ENCODE measurements around the gene XXYLT1. TPM values are rescaled to one million over a fixed set of nuclear protein-coding genes. Genes with fewer than 3 reads are reported as not detected.
A peak's percentile ranks its signal among the peaks of the same experiment; 100 is the strongest.

The XXYLT1 gene
- total RNA-seq, 1 donor from 2014 or later = 42.9 TPM

DNA sequence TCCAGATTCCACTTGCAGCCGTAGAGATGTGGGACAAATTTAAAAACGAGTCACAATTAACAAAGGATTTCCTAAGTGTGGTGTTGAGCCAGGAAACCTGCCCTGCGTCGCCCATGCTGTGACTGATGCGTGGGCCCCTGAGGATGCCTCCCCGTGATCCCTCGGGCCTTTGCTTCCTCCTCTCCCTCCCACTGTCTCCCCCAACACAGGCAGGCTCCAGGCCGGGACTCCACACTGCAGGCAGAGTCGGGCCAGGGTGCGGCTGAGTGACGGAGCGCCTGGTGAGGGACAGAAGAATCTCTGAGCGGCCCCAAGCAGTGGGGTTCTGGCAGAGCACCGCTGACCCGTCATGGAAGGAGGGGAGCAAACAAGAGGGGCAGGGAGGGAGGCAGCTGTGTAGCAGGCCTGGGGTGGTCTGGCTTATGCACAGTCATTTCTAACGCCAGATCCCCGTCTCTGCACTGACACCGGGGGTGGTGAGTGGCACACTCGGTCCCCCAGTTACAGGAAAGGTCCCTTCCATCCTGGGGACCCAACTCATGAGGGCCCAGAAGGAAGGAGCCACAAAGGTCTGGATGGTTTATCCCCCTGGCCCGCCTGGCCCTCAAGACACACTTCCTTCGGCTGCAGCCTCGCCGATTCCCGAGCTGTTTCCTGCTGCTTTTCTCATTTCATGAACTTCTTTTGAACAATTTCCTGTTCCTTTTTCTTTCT lies 91.0 kb downstream of the XXYLT1 start:
- no peak for DNase-seq (ENCODE audit: low spot score in 2 of 2, unreplicated experiment in 2 of 2)
- Mint-ChIP-seq H3K27me3 (ENCODE audit: low read depth) (no peaks in the 10 kb centered on the region), H3K9me3 (no peaks in the 10 kb centered on the region), H3K36me3 (peaks cover 11% of the 10 kb centered on the region), H3K27ac (peak overlapping the region; percentile 79), H3K4me3 (no peak overlapping the region), H3K4me1 (peaks cover 56% of the 10 kb centered on the region)
- TF ChIP-seq, protein P1, sequence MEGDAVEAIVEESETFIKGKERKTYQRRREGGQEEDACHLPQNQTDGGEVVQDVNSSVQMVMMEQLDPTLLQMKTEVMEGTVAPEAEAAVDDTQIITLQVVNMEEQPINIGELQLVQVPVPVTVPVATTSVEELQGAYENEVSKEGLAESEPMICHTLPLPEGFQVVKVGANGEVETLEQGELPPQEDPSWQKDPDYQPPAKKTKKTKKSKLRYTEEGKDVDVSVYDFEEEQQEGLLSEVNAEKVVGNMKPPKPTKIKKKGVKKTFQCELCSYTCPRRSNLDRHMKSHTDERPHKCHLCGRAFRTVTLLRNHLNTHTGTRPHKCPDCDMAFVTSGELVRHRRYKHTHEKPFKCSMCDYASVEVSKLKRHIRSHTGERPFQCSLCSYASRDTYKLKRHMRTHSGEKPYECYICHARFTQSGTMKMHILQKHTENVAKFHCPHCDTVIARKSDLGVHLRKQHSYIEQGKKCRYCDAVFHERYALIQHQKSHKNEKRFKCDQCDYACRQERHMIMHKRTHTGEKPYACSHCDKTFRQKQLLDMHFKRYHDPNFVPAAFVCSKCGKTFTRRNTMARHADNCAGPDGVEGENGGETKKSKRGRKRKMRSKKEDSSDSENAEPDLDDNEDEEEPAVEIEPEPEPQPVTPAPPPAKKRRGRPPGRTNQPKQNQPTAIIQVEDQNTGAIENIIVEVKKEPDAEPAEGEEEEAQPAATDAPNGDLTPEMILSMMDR (IDR thresholded peaks at IDR 0.05; ENCODE audit: unreplicated experiment) = no peak

DNA sequence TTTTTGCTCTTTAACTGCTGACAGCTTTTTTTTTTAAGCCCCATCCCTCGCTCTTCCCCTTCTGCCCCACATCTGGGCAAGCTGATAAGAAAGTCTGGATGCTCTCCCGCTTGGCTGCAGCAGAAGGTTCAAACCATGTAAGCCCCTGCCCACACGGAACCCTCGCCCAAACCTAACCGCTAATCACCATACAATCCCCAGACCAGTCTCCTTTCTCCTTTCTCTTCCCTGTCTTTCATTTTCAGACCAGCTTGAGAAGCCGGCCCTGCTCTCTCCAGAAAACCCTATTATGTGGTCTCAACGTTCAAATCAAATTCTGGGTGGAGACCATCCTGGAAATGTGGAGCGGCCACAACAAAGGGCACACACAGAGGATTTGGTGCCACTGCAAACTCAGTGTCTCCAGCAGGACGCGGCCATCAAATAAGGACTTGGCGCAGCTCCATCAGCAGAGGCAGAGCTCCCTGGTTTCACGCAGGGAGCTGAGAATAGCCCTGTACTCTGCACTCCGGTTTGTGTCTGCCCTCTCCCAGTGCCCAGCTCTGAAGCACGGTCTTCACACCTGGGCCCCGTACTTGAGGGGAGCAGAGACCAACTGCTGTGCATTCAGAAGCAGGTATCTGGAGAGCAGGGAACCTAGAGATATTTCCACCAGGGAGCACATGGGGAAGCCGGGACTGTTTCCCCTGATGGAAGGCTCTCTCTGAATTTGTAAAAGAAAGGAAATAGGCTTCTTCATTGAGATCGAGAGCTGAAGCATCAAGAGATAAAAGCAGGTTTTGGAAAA lies 92.6 kb downstream of the XXYLT1 start:
- no peak for DNase-seq (ENCODE audit: low spot score in 2 of 2, unreplicated experiment in 2 of 2)
- Mint-ChIP-seq H3K4me3 (no peak overlapping the region), H3K27me3 (ENCODE audit: low read depth) (no peaks in the 10 kb centered on the region), H3K4me1 (peaks cover 41% of the 10 kb centered on the region), H3K27ac (peak overlapping the region; percentile 59), H3K36me3 (peaks cover 12% of the 10 kb centered on the region), H3K9me3 (no peaks in the 10 kb centered on the region)
- TF ChIP-seq, protein P1 (IDR thresholded peaks at IDR 0.05; ENCODE audit: unreplicated experiment) = no peak

DNA sequence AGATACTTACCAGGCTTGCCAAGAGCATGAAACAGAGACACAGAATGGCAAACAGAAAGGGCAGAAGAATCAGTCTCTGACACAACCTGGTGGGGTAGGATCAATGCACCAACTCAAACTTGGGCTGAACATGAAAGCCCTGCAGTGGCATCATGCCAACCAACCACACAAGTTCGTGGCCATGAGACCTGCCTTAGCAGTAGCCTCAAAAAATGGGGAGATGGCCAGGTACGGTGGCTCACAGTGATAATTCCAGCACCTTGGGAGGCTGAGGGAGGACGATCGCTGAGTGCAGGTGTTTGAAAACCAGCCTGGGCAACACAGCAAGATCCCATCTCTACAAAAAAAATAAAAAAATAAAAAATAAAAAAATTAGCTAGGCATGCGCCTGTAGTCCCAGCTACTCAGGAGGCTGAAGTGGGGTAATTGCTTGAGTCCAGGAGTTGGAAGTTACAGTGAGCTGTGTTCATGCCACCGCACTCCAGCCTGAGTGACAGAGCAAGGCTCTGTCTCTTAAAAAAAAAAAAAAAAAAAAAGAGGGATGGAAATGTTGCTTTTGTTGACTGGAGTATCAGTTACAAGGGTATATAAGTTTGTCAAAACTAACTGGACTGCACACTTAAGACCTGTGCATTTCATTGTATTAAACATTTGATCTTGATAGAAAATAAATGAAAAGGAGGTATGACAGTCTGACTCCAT lies 93.4 kb downstream of the XXYLT1 start:
- no peak for DNase-seq (ENCODE audit: low spot score in 2 of 2, unreplicated experiment in 2 of 2)
- H3K27me3 Mint-ChIP-seq (ENCODE audit: low read depth) = no peaks in the 10 kb centered on the region
- H3K4me1 Mint-ChIP-seq = peaks cover 35% of the 10 kb centered on the region
- no peaks in the 10 kb centered on the region for H3K9me3 Mint-ChIP-seq
- H3K36me3 Mint-ChIP-seq = peaks cover 12% of the 10 kb centered on the region
- no peak overlapping the region for H3K27ac Mint-ChIP-seq
- no peak overlapping the region for H3K4me3 Mint-ChIP-seq
- TF ChIP-seq, protein P1 (IDR thresholded peaks at IDR 0.05; ENCODE audit: unreplicated experiment) = no peak

DNA sequence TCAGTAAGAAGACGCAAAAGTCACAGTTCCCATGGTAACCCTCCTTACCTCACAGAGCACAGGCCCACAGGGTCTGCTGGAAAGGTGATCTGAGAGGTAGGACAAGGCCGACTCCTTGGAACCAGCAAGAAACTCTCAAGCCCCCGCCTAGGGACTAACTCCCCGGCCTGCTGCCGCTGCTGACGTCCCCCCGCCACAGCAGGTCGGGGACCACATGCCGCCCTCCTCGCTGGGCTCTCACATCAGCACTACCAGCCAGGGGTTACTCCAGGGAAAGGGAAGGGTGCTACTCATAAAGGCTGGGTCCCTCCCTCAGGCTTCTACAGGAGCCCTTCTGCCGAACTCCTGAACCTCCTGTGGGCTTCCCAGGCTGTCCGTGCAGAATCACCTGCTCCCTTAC lies 94.2 kb downstream of the XXYLT1 start:
- DNase-seq (ENCODE audit: low spot score in 2 of 2, unreplicated experiment in 2 of 2) = no peak
- no peak overlapping the region for H3K27ac Mint-ChIP-seq
- H3K27me3 Mint-ChIP-seq (ENCODE audit: low read depth) = no peaks in the 10 kb centered on the region
- H3K9me3 Mint-ChIP-seq = no peaks in the 10 kb centered on the region
- no peak overlapping the region for H3K4me3 Mint-ChIP-seq
- TF ChIP-seq, protein P1 (IDR thresholded peaks at IDR 0.05; ENCODE audit: unreplicated experiment) = no peak
- peaks cover 12% of the 10 kb centered on the region for H3K36me3 Mint-ChIP-seq
- peaks cover 32% of the 10 kb centered on the region for H3K4me1 Mint-ChIP-seq

DNA sequence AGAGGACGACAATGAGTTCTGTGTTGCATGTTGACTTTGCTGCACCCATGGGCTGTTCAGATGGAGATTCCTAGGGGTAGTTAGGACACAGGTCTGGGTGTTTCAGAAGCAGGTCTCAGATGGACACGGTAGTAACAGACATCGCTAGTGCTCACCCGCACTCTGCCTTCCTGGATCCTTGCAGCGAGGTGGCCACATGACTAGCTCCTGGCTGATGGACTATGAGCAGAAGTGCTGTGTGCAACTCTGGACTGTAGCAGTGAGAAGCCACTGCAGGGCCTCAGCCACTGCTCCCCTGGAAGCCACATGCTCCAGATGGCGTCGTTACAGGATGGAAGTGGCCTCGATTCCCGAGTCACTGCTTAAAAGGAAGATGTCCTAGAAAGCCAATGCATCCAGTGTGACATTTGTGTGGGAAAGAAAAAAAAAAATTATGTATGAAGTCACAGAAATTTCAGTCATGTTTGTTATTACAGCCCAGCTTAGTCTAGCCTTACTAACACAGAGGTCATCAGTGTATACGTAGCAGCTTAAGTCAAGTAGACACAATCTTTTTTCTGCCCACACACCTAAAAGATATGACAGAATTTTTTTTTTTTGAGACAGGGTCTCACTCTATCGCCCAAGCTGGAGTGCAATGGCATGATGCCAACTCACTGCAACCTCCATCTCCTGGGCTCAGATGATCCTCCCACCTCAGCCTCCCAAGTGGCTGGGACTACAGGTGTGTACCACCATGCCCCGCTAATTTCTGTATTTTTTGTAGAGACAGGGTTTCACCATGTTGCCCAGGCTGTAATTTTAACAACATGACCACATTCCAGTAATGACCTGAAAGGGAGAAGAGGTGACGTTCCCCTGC lies 95.3 kb downstream of the XXYLT1 start:
- no peaks in the 10 kb centered on the region for H3K9me3 Mint-ChIP-seq
- no peak overlapping the region for H3K4me3 Mint-ChIP-seq
- H3K4me1 Mint-ChIP-seq = peaks cover 28% of the 10 kb centered on the region
- peaks cover 12% of the 10 kb centered on the region for H3K36me3 Mint-ChIP-seq
- no peak for DNase-seq (ENCODE audit: low spot score in 2 of 2, unreplicated experiment in 2 of 2)
- H3K27ac Mint-ChIP-seq = no peak overlapping the region
- no peaks in the 10 kb centered on the region for H3K27me3 Mint-ChIP-seq (ENCODE audit: low read depth)
- TF ChIP-seq, protein P1 (IDR thresholded peaks at IDR 0.05; ENCODE audit: unreplicated experiment) = no peak
